ENCODE measurements around the gene LINGO4.

DNA sequence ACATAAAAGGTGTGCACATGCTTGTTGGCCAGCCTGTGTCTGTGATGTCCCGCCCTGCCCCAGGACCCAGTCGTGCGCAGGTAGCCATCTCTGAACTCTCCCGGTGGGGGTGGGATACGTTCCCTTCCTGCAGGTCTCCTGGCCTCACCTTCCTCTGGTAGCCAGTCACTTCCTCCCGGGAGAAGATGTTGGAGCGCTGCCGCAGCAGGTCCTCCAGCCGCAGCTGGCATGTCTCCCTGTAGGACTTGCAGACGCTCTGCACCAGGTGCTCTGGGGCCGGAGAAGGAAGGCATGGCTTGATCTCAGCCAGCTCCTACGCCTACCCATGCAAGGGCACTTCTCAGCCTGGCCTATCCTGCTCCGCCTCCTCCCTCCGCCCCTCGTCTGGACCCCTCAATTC, 9.2 kb upstream of the LINGO4 start:
- no peak for TF ChIP-seq CTCF (IDR thresholded peaks at IDR 0.05; ENCODE audit: poor library complexity)
- no peak for TF ChIP-seq EZH2phosphoT487 (IDR thresholded peaks at IDR 0.05; ENCODE audit: low read depth, severe bottlenecking, unreplicated experiment)
- no peak for TF ChIP-seq EZH2 (IDR thresholded peaks at IDR 0.05; ENCODE audit: borderline replicate concordance)

Measured in hepatocyte (in vitro differentiated cells).